Stimulated activated CD4-positive, alpha-beta T cell treated with anti-CD3 and anti-CD28 coated beads, Interleukin-4, amount 100 ng/mL, for 24 hours (primary cell): ENCODE data around the gene GLUL.
"Not testable (repeated sequence)": the region's sequence is repeated elsewhere in the genome, so short reads cannot be mapped to it uniquely, and the experiment has no call there.

Experiments
- DNase-seq: peaks from one replicate; pipeline ENCODE4 v3.0.0-alpha.2; 2020

Gene GLUL

GRCh38 chr1:182367926-182368325 is 23.7 kb downstream of the GLUL start:
- DNase-seq: no peak

- DNase-seq: no peak
Measured at GRCh38 chr1:182366596-182366995, 25.0 kb downstream of the GLUL start.

GRCh38 chr1:182359645-182360044 is 31.9 kb downstream of the GLUL start:
- no peak for DNase-seq

- no peak for DNase-seq
Measured at GRCh38 chr1:182357913-182358312, 33.7 kb downstream of the GLUL start.

- no peak for DNase-seq
Measured at GRCh38 chr1:182357171-182357570, 34.4 kb downstream of the GLUL start.

- DNase-seq: no peak
Measured at GRCh38 chr1:182355723-182356098, 35.9 kb downstream of the GLUL start.

GRCh38 chr1:182351790-182352364 is 39.7 kb downstream of the GLUL start:
- DNase-seq: no peak

- no peak for DNase-seq
Measured at GRCh38 chr1:182350839-182351238, 40.8 kb downstream of the GLUL start.

- DNase-seq: no peak
Measured at GRCh38 chr1:182348961-182349747, 42.4 kb downstream of the GLUL start.

GRCh38 chr1:182347019-182347418 is 44.6 kb downstream of the GLUL start:
- no peak for DNase-seq

GRCh38 chr1:182340233-182341058 is 51.1 kb downstream of the GLUL start:
- no peak for DNase-seq

GRCh38 chr1:182339684-182340083 is 51.9 kb downstream of the GLUL start:
- no peak for DNase-seq

- no peak for DNase-seq
Measured at GRCh38 chr1:182338806-182339370, 52.7 kb downstream of the GLUL start.

GRCh38 chr1:182337736-182338571 is 53.6 kb downstream of the GLUL start:
- DNase-seq: no peak

GRCh38 chr1:182335771-182336566 is 55.6 kb downstream of the GLUL start:
- no peak for DNase-seq

GRCh38 chr1:182333071-182333571 is 58.5 kb downstream of the GLUL start:
- not testable (repeated sequence) for DNase-seq

- DNase-seq: no peak
Measured at GRCh38 chr1:182332261-182333060, 59.1 kb downstream of the GLUL start.
